Measurements from ENCODE around the gene GUCY1A1.

The GUCY1A1 gene

DNA sequence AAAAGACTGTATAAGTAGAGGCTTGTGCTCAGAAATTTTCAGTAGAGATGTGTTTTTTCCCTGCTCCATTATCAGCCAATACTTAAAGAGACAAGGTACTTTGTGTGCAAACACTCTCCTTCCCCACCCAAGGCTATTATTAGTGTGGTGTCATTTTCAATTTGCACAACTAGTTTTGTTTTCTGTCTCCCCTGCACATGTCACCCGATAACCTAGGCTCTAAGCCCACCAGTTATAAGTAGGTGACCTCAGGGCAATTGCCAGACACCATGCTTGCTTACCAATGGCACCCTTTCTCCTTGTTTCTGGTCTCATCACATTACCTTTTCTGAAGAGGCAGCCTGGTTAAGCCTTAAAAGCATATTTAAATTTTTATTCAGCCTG lies 8.0 kb upstream of the GUCY1A1 start (continued):
- no peak for TF ChIP-seq PRDM4 (tag by site-specific recombination; IDR thresholded peaks at IDR 0.05)
- TF ChIP-seq ZFP69B (tag by site-specific recombination; IDR thresholded peaks at IDR 0.05) = no peak
- no peak for TF ChIP-seq ZNF138 (tag by site-specific recombination; IDR thresholded peaks at IDR 0.05; ENCODE audit: borderline replicate concordance)
- no peak for TF ChIP-seq ZNF626 (tag by site-specific recombination; IDR thresholded peaks at IDR 0.05)

- Histone ChIP-seq H3K4me3 (ENCODE audit: low read depth, low read length) (no peak overlapping the region), H3K27ac (ENCODE audit: extremely low read depth, low read depth, low read length) (no peak overlapping the region), H3K4me1 (ENCODE audit: control insufficient read depth, insufficient read depth, low read length) (no peaks in the 10 kb centered on the region), H3K36me3 (ENCODE audit: control insufficient read depth in 2 of 2, insufficient read depth in 1 of 2, low read length in 2 of 2) (no peaks in the 10 kb centered on the region), H3K9me3 (ENCODE audit: control insufficient read depth, insufficient read depth, low read depth, low read length) (no peaks in the 10 kb centered on the region)
- TF ChIP-seq SCRT2 (tag by site-specific recombination; IDR thresholded peaks at IDR 0.05) (no peak), ZNF280C (tag by site-specific recombination; IDR thresholded peaks at IDR 0.05) (no peak), ZNF626 (tag by site-specific recombination; IDR thresholded peaks at IDR 0.05) (no peak), ZSCAN16 (tag by site-specific recombination; IDR thresholded peaks at IDR 0.05) (no peak), ZNF707 (tag by site-specific recombination; IDR thresholded peaks at IDR 0.05) (no peak), ZNF473 (tag by site-specific recombination; IDR thresholded peaks at IDR 0.05) (no peak), ZNF658 (tag by site-specific recombination; IDR thresholded peaks at IDR 0.05) (no peak), ZNF335 (tag by site-specific recombination; conservative IDR thresholded peaks at IDR 0.05) (no peak), ZBTB1 (tag by site-specific recombination; IDR thresholded peaks at IDR 0.05) (no peak), ZNF610 (tag by site-specific recombination; IDR thresholded peaks at IDR 0.05; ENCODE audit: borderline replicate concordance) (no peak), ZNF350 (tag by site-specific recombination; IDR thresholded peaks at IDR 0.05) (no peak), SP7 (tag by site-specific recombination; IDR thresholded peaks at IDR 0.05) (no peak), ZNF837 (tag by site-specific recombination; IDR thresholded peaks at IDR 0.05) (no peak), ZNF274 (IDR thresholded peaks at IDR 0.05; ENCODE audit: low read length) (no peak), ZNF274 (tag by site-specific recombination; IDR thresholded peaks at IDR 0.05; ENCODE audit: borderline replicate concordance) (no peak)
- TF ChIP-seq, protein P1, sequence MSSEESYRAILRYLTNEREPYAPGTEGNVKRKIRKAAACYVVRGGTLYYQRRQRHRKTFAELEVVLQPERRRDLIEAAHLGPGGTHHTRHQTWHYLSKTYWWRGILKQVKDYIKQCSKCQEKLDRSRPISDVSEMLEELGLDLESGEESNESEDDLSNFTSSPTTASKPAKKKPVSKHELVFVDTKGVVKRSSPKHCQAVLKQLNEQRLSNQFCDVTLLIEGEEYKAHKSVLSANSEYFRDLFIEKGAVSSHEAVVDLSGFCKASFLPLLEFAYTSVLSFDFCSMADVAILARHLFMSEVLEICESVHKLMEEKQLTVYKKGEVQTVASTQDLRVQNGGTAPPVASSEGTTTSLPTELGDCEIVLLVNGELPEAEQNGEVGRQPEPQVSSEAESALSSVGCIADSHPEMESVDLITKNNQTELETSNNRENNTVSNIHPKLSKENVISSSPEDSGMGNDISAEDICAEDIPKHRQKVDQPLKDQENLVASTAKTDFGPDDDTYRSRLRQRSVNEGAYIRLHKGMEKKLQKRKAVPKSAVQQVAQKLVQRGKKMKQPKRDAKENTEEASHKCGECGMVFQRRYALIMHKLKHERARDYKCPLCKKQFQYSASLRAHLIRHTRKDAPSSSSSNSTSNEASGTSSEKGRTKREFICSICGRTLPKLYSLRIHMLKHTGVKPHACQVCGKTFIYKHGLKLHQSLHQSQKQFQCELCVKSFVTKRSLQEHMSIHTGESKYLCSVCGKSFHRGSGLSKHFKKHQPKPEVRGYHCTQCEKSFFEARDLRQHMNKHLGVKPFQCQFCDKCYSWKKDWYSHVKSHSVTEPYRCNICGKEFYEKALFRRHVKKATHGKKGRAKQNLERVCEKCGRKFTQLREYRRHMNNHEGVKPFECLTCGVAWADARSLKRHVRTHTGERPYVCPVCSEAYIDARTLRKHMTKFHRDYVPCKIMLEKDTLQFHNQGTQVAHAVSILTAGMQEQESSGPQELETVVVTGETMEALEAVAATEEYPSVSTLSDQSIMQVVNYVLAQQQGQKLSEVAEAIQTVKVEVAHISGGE (tag by site-specific recombination; conservative IDR thresholded peaks at IDR 0.05; ENCODE audit: low read depth) = no peak
- ChIA-PET CTCF (interaction anchor here (0.7 to 1.7 kb wide), 3 partner anchors 10 to 205 kb away, joined by 3 to 5 read pairs (median 5); no protein-coding TSS in a partner anchor), POLR2A (no interaction called here)
Observed at GRCh38 chr4:155659176-155659575, 7.5 kb upstream of the GUCY1A1 start.

Measured in HEK293 (cell line).